HG03108 (cell line): Measurements from ENCODE around the gene PCOLCE2.

Experiments used
- ATAC-seq: cut with Tn5 transposase; IDR thresholded peaks from one replicate; pipeline ENCODE4 v1.9.1; 2021; ENCODE audit warnings: moderate library complexity; ENCODE audit not compliant: unreplicated experiment

Gene PCOLCE2

DNA sequence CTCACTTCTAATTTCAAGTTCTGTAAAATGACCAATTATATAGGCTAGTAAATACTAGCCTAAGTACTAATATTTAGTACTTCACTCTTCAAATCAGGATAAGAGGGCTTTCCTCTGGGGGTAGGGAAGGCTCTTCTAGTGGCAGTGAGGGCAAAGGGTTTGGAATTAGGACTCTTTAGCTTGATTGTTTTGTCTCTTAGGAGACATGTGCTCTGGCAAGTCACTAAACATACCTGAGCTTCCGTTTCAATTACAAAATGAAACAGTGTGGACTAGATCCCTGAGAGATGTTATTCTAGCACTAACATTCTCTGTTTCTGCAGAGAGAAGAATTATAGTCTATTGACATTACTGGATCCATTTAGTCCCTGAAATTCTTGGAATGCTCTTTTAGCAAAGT is 71.5 kb downstream of the PCOLCE2 start:
- ATAC-seq, result no peak

DNA sequence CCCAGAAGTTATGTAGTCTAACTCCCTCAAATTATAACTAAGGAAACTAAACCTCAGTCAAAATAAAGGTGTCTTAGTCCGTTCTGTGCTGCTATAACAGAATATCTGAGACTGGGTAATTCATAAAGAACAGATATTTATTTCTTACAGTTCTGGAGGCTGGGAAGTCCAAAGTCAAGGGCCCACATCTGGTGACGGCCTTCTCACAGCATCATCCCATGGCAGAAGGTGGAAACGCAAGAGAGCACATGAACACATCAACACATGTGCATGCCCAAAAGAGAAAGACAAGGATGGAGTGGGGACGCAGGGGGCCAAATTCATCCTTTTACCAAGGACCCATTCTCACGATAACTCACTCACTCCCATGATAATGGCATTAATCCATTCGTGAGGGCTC is 73.1 kb downstream of the PCOLCE2 start:
- no peak for ATAC-seq

DNA sequence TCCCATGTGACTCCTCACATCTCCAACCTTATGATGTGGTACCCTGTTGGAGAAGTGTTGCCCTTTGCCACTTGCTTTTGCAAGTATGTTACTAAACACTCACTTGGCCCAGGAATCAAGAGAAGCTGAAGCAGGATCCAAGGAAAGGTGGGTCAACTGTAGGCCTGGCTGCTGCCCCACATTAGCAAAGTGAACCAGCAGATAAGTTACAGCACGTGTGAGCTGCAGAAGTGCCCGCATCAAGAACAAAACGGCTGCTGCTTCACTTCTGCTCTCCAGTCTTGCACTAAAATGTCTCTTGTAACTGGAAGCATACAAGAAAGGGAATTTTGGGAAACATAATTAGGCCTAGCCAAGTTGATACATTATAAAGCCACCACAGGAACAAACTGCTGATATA is 79.6 kb downstream of the PCOLCE2 start:
- ATAC-seq, result no peak

DNA sequence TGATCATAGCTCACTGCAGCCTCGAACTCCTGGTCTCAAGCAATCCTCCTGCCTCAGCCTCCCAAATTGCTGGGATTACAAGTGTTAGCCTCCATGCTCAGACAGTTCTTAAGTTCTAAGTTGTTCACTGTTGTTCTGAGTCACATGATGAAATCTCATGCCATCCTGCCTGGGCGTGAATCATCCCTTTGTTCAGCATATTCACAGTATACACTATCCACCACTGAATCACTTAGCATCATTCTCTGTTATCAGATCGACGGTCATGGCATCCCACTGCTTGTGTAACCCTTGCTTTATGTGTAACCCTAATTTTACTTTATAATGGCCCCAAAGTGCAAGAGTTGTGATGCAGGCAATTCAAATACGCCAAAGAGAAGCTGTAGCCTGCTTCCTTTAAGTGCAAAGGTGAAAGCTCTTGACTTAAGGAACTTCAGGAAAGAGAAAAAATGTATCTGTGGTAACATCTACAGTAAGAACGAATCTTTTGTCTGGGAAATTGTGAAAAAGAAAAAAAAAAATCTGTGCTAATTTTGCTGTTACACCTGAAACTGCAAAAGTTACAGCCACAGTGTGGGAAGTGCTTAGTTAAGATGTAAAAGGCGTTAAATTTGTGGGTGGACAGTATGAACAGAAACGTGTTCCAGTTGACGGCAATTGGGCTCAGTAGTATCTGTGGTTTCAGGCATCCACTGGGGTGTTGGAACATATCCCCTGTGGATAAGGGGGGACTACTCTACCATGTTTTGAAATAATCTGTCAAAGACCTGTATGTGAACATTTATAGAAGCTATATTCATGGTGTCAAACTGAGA is 80.6 kb downstream of the PCOLCE2 start:
- ATAC-seq, result no peak

DNA sequence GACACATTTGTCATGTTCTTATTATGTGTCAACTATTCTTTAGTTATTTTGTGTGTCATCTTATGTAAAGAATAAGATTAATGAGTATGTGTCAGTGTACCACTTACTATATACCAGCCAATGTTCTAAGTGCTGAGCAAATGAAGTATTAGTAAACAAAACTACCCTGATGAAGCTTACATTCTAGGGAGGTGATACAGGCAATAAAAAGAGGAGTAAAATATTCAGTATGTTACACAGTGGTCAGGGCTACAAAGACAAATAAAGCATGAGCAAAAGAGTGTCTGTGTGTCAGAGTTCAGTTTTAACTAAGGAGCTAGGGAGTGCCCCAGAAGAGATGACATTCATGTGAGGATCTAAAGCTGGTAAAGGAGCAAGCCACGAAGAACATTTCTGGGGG is 86.0 kb downstream of the PCOLCE2 start:
- ATAC-seq, result no peak

DNA sequence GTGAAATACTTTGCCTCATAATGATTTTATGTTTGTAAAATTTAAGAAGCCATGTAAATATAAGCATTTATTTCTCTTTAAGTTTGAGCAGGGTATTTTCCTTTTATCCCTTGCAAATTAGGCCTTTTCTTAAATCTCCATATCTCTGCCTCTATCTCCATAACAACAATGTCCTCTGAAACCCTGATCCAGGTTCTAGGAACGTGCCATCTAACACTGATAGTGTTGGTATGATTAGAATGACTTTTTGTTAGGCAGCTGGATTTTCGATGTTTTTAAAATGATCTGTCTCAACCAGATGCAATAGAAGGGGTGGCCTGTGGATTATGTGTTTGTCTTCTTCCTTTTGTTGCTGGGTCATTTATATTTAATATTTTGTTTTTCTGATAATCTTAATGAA is 87.1 kb downstream of the PCOLCE2 start:
- ATAC-seq, result no peak

DNA sequence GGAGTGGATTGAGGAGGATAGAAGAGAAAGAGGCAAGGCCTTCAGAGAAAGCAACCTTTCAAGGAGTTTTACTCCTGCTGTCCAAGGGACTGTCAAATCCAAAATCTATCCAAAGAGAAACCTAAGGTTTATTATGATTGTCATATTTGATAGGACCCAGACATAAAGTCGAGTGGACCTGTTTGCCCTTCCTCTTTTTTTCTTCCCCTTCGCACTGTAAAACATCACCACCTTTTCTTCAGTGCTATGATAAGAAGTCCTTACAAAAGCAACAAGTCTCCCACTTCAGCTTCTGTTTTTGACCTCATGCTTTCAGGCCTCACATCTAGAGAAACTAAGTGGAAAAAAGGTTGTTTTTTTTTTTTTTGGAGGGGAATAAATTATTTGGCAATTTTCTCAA is 92.1 kb downstream of the PCOLCE2 start:
- no peak for ATAC-seq

DNA sequence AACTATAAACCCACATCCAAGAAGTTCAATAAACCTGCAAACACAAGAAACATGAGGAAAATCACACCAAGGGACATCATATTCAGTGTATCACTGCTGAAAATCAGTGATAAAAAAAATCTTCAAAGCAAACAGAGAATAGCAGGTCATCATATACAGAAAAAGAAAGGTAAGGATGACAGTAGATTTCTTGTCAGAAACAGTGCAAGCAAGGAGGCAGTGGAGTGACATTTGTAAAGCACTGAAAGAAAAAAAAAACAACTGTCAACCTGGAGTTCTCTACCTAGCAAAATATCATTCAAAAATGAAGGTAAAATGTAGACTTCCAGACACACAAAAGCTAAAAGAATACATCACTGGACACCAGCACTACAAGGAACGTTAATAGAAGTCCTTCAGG is 93.6 kb downstream of the PCOLCE2 start:
- no peak for ATAC-seq

DNA sequence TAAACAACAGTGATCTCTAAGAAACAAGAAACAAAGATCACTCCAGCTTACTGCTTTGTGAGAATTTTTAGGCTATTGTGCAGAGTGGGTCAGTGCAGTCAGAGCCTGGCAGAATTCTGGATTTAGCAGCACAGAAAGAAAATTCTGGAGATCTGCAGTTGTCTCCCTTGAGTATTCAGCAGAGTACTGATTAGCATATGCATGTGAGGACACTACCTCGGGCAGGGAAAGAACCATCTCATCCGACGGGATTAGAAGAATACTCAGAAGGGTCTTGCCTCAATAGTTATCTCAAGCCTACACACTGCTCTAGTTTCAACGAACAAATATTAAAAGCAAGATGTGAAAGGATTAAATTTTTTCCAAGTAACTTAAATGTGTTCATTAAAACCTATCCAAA is 94.4 kb downstream of the PCOLCE2 start:
- no peak for ATAC-seq

DNA sequence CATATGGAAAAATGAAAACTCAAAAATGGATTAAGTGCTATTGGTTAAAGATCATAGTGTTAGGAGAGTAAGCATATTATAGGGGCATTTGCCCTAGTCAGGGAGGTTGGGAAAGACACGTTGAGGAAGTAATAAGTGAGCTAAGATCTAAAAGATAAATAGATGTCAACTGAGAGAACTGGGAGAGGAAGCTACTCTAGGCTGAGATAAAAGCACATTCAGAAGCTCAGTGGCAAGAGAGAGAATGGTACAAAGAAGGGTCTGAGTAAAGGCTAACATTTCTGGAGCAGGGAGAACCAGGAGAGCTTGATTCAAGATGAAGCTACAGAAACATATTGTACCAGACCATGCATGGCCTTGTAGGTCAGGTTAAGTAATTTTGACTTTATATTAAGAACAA is 101.2 kb downstream of the PCOLCE2 start:
- ATAC-seq, result no peak

DNA sequence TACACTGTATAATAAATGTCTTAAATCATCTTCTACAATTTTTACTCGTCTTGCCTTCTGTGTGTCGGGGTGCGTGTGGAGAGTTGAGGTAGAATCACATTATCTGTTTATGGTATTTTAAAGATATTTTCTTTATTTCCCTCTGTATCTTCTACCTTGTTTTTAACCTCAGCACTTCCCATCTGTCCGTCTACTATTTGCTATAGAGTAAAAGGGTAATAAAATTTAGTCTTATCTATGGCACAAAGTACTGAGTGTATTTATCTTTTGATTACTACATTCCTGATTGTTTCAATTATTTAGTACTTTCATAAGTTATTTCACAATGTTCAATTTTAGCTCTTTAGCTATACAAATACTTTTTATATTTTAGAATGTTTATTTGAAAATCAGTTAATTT is 102.9 kb downstream of the PCOLCE2 start:
- no peak for ATAC-seq

DNA sequence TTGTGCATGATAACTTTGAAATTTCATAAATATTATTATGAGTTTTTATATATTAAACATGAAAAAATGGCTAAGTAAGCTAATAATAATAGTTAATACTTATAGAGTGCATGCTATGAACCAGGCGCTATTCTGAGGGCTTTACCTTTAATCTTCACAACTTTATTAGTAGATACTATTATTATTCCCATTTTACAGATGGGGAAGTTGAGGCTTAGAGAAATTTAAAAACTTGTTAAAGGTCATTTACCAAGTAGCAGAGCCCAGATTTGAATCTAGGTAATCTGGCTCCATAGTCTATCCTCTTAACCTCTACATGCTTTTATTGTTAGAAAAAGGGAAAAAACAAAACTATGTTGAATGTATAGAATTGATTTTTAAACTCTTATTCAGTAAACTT is 104.7 kb downstream of the PCOLCE2 start:
- no peak for ATAC-seq

DNA sequence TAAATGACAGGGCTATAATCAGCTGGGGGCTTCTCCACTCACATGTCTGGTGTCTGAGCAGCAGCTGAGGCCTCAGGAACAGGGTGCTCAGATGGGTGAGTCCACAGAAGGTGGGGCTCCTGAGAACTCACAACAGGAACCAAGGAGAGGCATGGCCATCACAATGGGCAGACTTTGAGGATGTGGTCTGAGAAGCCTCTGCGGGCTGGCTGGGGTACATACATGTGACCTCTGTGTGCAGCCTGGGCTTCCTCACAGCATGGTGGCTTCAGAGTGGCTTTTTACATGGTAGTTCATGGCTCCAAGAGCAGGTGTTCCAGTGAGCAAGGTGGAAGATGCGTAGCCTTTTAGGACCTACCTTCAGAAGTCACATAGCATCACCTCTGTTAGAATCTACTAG is 106.3 kb downstream of the PCOLCE2 start:
- no peak for ATAC-seq

DNA sequence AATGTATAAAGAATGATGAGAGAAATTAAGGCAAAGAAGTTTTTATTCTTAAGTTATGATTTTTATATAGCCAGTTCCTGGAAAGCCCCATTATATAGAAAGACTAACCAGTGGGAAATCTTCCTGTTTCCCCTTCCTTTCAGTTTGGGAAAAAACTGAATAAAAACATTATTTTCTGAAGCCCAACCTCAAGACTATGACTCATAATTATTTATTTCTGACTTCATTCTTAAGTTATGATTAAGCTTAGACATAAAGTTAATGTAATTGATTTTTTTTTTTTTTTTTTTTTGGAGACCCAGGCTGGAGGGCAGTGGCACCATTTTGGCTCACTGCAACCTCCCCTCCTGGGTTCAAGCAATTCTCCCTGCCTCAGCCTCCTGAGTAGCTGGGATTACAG is 109.3 kb downstream of the PCOLCE2 start:
- ATAC-seq, result no peak

DNA sequence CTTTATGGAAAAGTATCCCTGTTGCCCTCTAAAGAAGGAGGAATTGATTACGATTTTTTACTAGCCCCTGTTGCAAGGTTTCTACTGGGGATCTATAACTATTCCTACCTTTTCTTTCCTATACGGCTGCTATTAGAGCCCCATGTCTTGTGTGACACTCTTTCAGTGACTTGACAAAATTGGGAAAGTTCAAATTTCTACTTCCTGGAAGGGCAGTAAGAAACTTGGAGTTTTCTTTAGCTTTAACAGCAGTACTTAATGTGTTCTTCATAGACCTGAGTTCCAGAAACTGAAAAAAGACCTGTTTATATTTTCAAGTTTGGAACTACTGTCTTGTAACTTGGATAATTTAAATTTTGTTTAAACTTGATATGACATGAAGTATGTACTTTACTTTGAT is 110.3 kb downstream of the PCOLCE2 start:
- no peak for ATAC-seq

DNA sequence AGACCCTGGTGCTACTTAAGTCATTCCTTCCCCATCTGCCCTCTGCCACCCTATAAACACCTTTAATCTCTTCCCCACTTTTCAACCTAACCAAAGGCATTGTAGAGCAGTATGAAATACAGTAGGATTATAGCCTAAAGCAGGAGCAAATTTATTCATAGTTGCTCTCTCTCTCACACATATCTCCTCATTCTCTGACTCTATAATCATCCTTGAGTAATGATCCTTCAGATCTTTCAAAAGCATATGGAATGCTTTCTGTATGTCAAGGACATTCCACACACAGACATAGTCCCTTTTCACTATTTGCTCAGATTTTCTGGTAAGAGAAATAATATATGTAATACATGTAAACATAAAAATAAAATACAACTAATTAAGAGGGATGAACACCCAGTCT is 111.0 kb downstream of the PCOLCE2 start:
- no peak for ATAC-seq

DNA sequence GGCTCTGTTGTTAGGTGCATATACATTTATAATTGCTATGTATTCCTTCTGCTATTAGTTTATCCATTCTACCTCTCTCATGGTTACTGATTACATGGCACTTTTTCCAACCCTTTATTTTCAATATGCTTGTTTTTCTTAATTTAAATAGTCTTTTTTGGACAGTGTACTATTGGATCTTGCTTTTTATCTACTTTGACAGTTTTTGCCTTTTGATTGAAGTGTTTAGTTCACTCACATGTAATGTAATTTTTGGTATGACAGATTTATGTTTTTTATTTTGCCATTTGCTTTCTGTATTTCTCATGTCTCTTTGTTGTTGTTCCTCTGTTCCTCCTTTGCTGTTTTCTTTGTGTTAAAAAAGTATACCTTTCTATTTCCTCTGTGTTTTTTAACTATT is 120.5 kb downstream of the PCOLCE2 start:
- ATAC-seq, result no peak
